GM23338 (cell line): ENCODE measurements around the gene RSPO1. TPM values are rescaled to one million over a fixed set of nuclear protein-coding genes. Genes with fewer than 3 reads are reported as not detected.

ENCODE experiments used
- ATAC-seq: fragments of 200-7000 bp; cut with Tn5 transposase; 3 replicates; pipeline ENCODE4 v1.9.1; 2020
- DNase-seq: peaks from one replicate; pipeline ENCODE4 v3.0.0-alpha.2; 2015; ENCODE audit warnings: low spot score
- H2AFZ ChIP-seq: fragments of 200-600 bp; sonication (generic); 2 replicates; pipeline ENCODE4 v1.8.0; 2016; ENCODE audit warnings: antibody characterized with exemption, mild to moderate bottlenecking, moderate library complexity
- H3F3A ChIP-seq: fragments of 200-600 bp; sonication (generic); replicated peaks from 2 replicates; pipeline ENCODE4 v1.8.0; 2017; ENCODE audit warnings: antibody characterized with exemption, mixed run types, low read depth
- H3K27ac ChIP-seq: fragments of 200-600 bp; sonication (generic); 2 replicates; pipeline ENCODE4 v1.6.1; 2016; ENCODE audit warnings: low read depth
- H3K27me3 ChIP-seq: fragments of 200-600 bp; sonication (generic); 2 replicates; pipeline ENCODE4 v1.8.0; 2016; ENCODE audit warnings: mild to moderate bottlenecking, mixed run types, moderate library complexity; ENCODE audit not compliant: insufficient read depth
- H3K36me3 ChIP-seq: fragments of 200-600 bp; sonication (generic); 2 replicates; pipeline ENCODE4 v1.8.0; 2016; ENCODE audit warnings: mild to moderate bottlenecking; ENCODE audit not compliant: insufficient read depth
- H3K4me1 ChIP-seq: fragments of 200-600 bp; sonication (generic); 2 replicates; pipeline ENCODE4 v1.8.0; 2016; ENCODE audit warnings: mild to moderate bottlenecking, moderate library complexity; ENCODE audit not compliant: insufficient read depth
- H3K4me2 ChIP-seq: fragments of 200-600 bp; sonication (generic); 2 replicates; pipeline ENCODE4 v1.7.1; 2017; ENCODE audit warnings: mixed run types
- H3K4me3 ChIP-seq: fragments of 200-600 bp; sonication (generic); 2 replicates; pipeline ENCODE4 v1.6.1; 2016; ENCODE audit warnings: mixed run types
- H3K79me2 ChIP-seq: fragments of 200-600 bp; sonication (generic); replicated peaks from 2 replicates; pipeline ENCODE4 v1.8.0; 2017; ENCODE audit warnings: mild to moderate bottlenecking; ENCODE audit not compliant: insufficient read depth
- H3K9me2 ChIP-seq: fragments of 200-600 bp; sonication (generic); 2 replicates; pipeline ENCODE4 v1.8.0; 2017; ENCODE audit not compliant: insufficient read depth
- H4K20me1 ChIP-seq: fragments of 200-600 bp; sonication (generic); replicated peaks from 2 replicates; pipeline ENCODE4 v1.8.0; 2017; ENCODE audit warnings: mild to moderate bottlenecking; ENCODE audit not compliant: insufficient read depth
- H3K27ac Mint-ChIP-seq: 2 replicates; pipeline ENCODE4 v1.8.0; 2020; ENCODE audit warnings: inconsistent platforms, mild to moderate bottlenecking, moderate library complexity, mixed read lengths
- H3K27me3 Mint-ChIP-seq: 3 replicates; pipeline ENCODE4 v1.8.0; 2022; ENCODE audit warnings: low read depth, mild to moderate bottlenecking, moderate library complexity, mixed read lengths, inconsistent platforms; ENCODE audit not compliant: insufficient read depth, poor library complexity
- H3K36me3 Mint-ChIP-seq: 3 replicates; pipeline ENCODE4 v1.8.0; 2021; ENCODE audit warnings: low read depth, mild to moderate bottlenecking, inconsistent platforms, moderate library complexity, mixed read lengths
- H3K4me1 Mint-ChIP-seq: 3 replicates; pipeline ENCODE4 v1.8.0; 2020; ENCODE audit warnings: mild to moderate bottlenecking, inconsistent platforms, mixed read lengths
- H3K4me3 Mint-ChIP-seq: 3 replicates; pipeline ENCODE4 v1.8.0; 2021; ENCODE audit warnings: moderate library complexity, mild to moderate bottlenecking, inconsistent platforms, mixed read lengths
- H3K9me3 Mint-ChIP-seq: 3 replicates; pipeline ENCODE4 v1.8.0; 2020; ENCODE audit warnings: moderate library complexity, mild to moderate bottlenecking, inconsistent platforms, mixed read lengths
- CREB1 ChIP-seq: fragments of 250-450 bp; sonication (Bioruptor Pico); IDR thresholded peaks from 2 replicates; pipeline ENCODE4 v1.5.0; 2020; ENCODE audit warnings: low read depth, mild to moderate bottlenecking, moderate library complexity
- CTCF ChIP-seq, 2 experiments: fragments of 200-600 bp in 1 of 2; sonication (generic) in 1 of 2; conservative IDR thresholded peaks; 2 replicates each; pipeline versions ENCODE4 v1.5.1 to v1.6.1; 2016 to 2017; ENCODE audit warnings: antibody characterized with exemption in 2 of 2, low read depth in 2 of 2, mild to moderate bottlenecking in 2 of 2, moderate library complexity in 1 of 2
- EZH2 ChIP-seq: fragments of 200-600 bp; sonication (generic); IDR thresholded peaks from one replicate; pipeline ENCODE4 v1.8.0; 2017; ENCODE audit warnings: antibody characterized with exemption, mild to moderate bottlenecking, low read depth; ENCODE audit not compliant: unreplicated experiment
- EZH2phosphoT487 ChIP-seq: fragments of 200-600 bp; sonication (generic); IDR thresholded peaks from one replicate; pipeline ENCODE4 v1.8.1; 2018; ENCODE audit warnings: antibody characterized with exemption; ENCODE audit not compliant: unreplicated experiment
- JUNB ChIP-seq: IDR thresholded peaks from one replicate; pipeline ENCODE4 v1.6.1; 2016; ENCODE audit warnings: antibody characterized with exemption; ENCODE audit not compliant: unreplicated experiment
- NANOG ChIP-seq: IDR thresholded peaks from 2 replicates; pipeline ENCODE4 v1.6.1; 2016; ENCODE audit warnings: antibody characterized with exemption, borderline replicate concordance
- POLR2AphosphoS5 ChIP-seq: IDR thresholded peaks from 2 replicates; pipeline ENCODE4 v1.6.1; 2016; ENCODE audit warnings: antibody characterized with exemption, low read depth
- REST ChIP-seq: IDR thresholded peaks from one replicate; pipeline ENCODE4 v1.6.1; 2018; ENCODE audit warnings: antibody characterized with exemption; ENCODE audit not compliant: unreplicated experiment
- STAT1 ChIP-seq: IDR thresholded peaks from one replicate; pipeline ENCODE4 v1.6.1; 2016; ENCODE audit warnings: antibody characterized with exemption; ENCODE audit not compliant: unreplicated experiment
- ZNF114 ChIP-seq: fragments of 250-450 bp; sonication (Bioruptor Pico); IDR thresholded peaks from 2 replicates; pipeline ENCODE4 v1.5.0; 2020; ENCODE audit warnings: mild to moderate bottlenecking, moderate library complexity
- ZNF331 ChIP-seq: fragments of 250-450 bp; sonication (Bioruptor Pico); IDR thresholded peaks from 2 replicates; pipeline ENCODE4 v1.5.0; 2020; ENCODE audit warnings: low read depth, mild to moderate bottlenecking, moderate library complexity
- ZNF462 ChIP-seq: fragments of 250-450 bp; sonication (Bioruptor Pico); IDR thresholded peaks from 2 replicates; pipeline ENCODE4 v1.5.0; 2020; ENCODE audit warnings: mild to moderate bottlenecking, moderate library complexity
- polyA plus RNA-seq: library from polyadenylated mRNA; unstranded; fragments of >200 nt; fragmentation: Nextera tagmentation; extraction: Ambion mirVana; gene quantifications from 2 replicates; pipeline ENCODE4 v1.2.1, GENCODE V29; 2016
- total RNA-seq: library from RNA; depleted of rRNA; stranded (reverse); fragments of >200 nt; shearing (Covaris generic); gene quantifications from 2 replicates; pipeline ENCODE4 v1.2.3, GENCODE V29; 2014
- TF ChIP-seq, protein P1 (sequence below): IDR thresholded peaks from 2 replicates; pipeline ENCODE4 v1.6.1; 2016; ENCODE audit warnings: antibody characterized with exemption

The RSPO1 gene
- total and polyA plus RNA-seq, 2 experiments from 2014 or later: 0.11 TPM; not detected in 1

GRCh38 chr1:37657620-37658412 is 23.1 kb upstream of the RSPO1 start:
- Mint-ChIP-seq H3K4me3 (no peak overlapping the region; the same call in 2 of the 3 replicates), H3K36me3 (no peaks in the 10 kb centered on the region), H3K27me3 (peaks cover 12% of the 10 kb centered on the region), H3K9me3 (no peaks in the 10 kb centered on the region), H3K27ac (no peak overlapping the region), H3K4me1 (peaks cover 20% of the 10 kb centered on the region)
- Histone ChIP-seq H3K27ac (no peak overlapping the region), H3K9me2 (no peaks in the 10 kb centered on the region), H3K27me3 (no peaks in the 10 kb centered on the region), H3K4me3 (no peak overlapping the region), H3K36me3 (no peaks in the 10 kb centered on the region), H3F3A (no peaks in the 10 kb centered on the region), H3K4me1 (peaks cover 12% of the 10 kb centered on the region; the same call in 1 of the 2 replicates), H4K20me1 (no peaks in the 10 kb centered on the region), H3K79me2 (no peaks in the 10 kb centered on the region), H2AFZ (no peak overlapping the region), H3K4me2 (no peak overlapping the region)
- TF ChIP-seq REST: no peak
- TF ChIP-seq ZNF114 (CRISPR knock-in tag): no peak
- no peak for TF ChIP-seq ZNF462 (CRISPR knock-in tag)
- TF ChIP-seq CREB1 (CRISPR knock-in tag): no peak
- TF ChIP-seq JUNB: no peak
- TF ChIP-seq NANOG: no peak
- TF ChIP-seq POLR2AphosphoS5: no peak
- TF ChIP-seq, protein P1, sequence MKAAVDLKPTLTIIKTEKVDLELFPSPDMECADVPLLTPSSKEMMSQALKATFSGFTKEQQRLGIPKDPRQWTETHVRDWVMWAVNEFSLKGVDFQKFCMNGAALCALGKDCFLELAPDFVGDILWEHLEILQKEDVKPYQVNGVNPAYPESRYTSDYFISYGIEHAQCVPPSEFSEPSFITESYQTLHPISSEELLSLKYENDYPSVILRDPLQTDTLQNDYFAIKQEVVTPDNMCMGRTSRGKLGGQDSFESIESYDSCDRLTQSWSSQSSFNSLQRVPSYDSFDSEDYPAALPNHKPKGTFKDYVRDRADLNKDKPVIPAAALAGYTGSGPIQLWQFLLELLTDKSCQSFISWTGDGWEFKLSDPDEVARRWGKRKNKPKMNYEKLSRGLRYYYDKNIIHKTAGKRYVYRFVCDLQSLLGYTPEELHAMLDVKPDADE: no peak
- TF ChIP-seq STAT1: no peak
- TF ChIP-seq EZH2phosphoT487: no peak
- TF ChIP-seq EZH2: no peak
- no peak for TF ChIP-seq CTCF (conservative IDR thresholded peaks at IDR 0.05; ENCODE audit: low read depth in 2 of 2)
- no peak for TF ChIP-seq ZNF331 (CRISPR knock-in tag)
- ATAC-seq (no peak), DNase-seq (no peak)
